ENCODE data around the gene CPNE6. TPM values are rescaled to one million over a fixed set of nuclear protein-coding genes. Genes with fewer than 3 reads are reported as not detected.

Gene CPNE6
- total and polyA plus RNA-seq, 2 of the 13 experiments (the other 11 are each of a cell fraction or from before 2014, with no cell fraction given): not detected

- TF ChIP-seq AHDC1 (CRISPR knock-in tag; IDR thresholded peaks at IDR 0.05; ENCODE audit: borderline replicate concordance) (no peak), FOXP4 (CRISPR knock-in tag; IDR thresholded peaks at IDR 0.05) (no peak), SAP130 (CRISPR knock-in tag; IDR thresholded peaks at IDR 0.05; ENCODE audit: low read depth) (peak; percentile 70), ZNF546 (CRISPR knock-in tag; conservative IDR thresholded peaks at IDR 0.05) (no peak), RBFOX2 (IDR thresholded peaks at IDR 0.05; ENCODE audit: low read depth, low read length) (no peak), KMT2A (CRISPR knock-in tag; IDR thresholded peaks at IDR 0.05) (peak; percentile 44), BCLAF1 (IDR thresholded peaks at IDR 0.05) (no peak), RARG (CRISPR knock-in tag; IDR thresholded peaks at IDR 0.05; ENCODE audit: low read depth) (no peak), MTF2 (CRISPR knock-in tag; IDR thresholded peaks at IDR 0.05; ENCODE audit: borderline replicate concordance) (0 out of 2 replicates have a peak, but pooled peaks have one; percentile 57), ZNF549 (CRISPR knock-in tag; IDR thresholded peaks at IDR 0.05) (no peak), SOX13 (IDR thresholded peaks at IDR 0.05) (no peak), SOX13 (CRISPR knock-in tag; conservative IDR thresholded peaks at IDR 0.05 in 1 of 2, IDR thresholded peaks at IDR 0.05 in 1 of 2) (no peak), MED13 (CRISPR knock-in tag; IDR thresholded peaks at IDR 0.05) (no peak), PRMT3 (CRISPR knock-in tag; IDR thresholded peaks at IDR 0.05; ENCODE audit: borderline replicate concordance, low read depth) (no peak), ZNF780A (CRISPR knock-in tag; IDR thresholded peaks at IDR 0.05) (no peak), TAF1 (CRISPR knock-in tag; IDR thresholded peaks at IDR 0.05) (no peak), ATAD3A (CRISPR knock-in tag; IDR thresholded peaks at IDR 0.05) (no peak), NFKBIZ (CRISPR knock-in tag; IDR thresholded peaks at IDR 0.05) (no peak; the same call in 1 of the 2 replicates), SMAD1 (CRISPR knock-in tag; IDR thresholded peaks at IDR 0.05; ENCODE audit: borderline replicate concordance, low read depth) (0 out of 2 replicates have a peak, but pooled peaks have one; percentile 22), AGO2 (optimal IDR thresholded peaks at IDR 0.05; ENCODE audit: low read depth, low read length) (no peak), MAF1 (CRISPR knock-in tag; IDR thresholded peaks at IDR 0.05; ENCODE audit: borderline replicate concordance) (no peak)
Observed at GRCh38 chr14:24058260-24058950, 13.0 kb upstream of the CPNE6 start (continued).

All from HepG2 (cell line).